HG03520 (cell line): ENCODE results near the gene DNM3.
"Not testable (repeated sequence)": the region's sequence is repeated elsewhere in the genome, so short reads cannot be mapped to it uniquely, and the experiment has no call there.

Source experiments
- ATAC-seq: cut with Tn5 transposase; IDR thresholded peaks from one replicate; pipeline ENCODE4 v1.9.1; 2021; ENCODE audit warnings: mild to moderate bottlenecking, moderate library complexity; ENCODE audit not compliant: unreplicated experiment

Gene DNM3

DNA sequence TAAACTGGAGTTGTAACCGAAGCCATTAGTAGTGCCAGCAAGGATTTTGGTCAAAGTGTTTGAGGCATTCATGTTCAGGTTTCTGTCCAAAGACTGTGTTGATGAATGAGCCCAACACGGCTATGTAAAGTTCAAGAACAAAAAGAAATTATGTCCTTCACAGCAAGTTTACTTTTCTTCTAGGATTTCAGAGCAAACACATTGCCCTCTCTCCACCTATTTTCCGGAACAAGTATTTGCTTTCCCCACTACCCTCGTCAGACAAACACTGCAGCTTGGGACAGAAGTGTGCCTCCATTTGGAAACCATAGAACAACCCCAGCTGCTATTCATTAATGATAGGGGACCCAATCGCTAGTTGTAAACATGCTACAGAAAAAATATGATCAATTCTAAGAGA, 427.8 kb downstream of the DNM3 start:
- no peak for ATAC-seq

DNA sequence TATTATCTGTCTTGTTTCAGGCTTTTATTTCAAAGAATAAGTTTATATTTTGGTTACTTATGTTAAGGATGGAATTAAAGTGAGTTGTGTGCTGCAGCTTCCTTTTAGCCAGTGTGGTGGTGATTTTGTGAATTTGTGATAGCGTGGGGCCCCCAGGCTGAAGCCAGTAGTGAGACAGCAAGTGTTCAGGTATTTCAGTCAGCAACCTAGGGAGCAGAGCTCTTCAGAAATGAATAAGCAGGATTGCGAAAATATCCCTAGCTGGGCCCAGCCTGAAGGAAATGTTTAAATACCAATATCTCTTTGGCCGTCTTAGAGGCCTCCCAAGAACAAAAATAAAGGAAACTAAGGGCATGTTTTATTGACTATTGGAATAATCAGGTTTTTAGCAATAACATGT, 428.3 kb downstream of the DNM3 start:
- ATAC-seq = no peak

DNA sequence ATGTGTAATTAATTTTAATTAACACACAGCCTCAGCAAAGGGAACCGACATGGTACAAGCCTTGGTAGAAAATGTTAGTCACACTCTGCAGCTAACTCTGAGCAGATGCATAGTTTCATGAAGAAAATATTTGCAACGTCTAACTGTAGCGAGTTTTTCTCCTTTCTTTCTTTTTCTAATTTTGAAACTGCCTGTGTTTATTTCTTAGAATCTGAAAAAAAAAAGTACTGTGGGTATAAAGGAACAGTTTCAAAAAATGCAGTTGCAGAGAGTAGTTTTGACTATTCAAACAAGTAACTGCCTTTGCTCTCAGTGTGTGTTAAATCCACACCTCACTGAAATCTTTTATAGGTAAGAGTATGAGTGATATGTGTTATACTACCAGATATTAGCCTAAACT, 429.3 kb downstream of the DNM3 start:
- no peak for ATAC-seq

DNA sequence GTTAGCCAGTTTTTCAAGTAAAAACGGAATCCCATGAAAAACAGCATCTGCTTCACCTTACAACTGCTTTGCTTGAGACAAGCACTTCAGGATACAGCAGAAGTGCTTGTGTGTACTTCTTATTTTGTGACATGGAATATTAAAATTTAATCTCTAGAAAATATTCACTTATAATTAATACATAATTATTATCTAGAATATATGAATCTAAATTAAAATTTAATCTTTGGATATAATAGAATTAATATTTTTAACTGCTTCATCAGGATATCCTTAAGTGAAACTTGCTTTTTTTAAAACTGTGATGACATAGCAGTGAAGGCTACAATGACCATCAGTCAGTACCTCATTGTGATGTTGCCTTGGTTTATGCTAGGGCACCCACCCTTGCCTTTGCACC, 430.8 kb downstream of the DNM3 start:
- no peak for ATAC-seq

DNA sequence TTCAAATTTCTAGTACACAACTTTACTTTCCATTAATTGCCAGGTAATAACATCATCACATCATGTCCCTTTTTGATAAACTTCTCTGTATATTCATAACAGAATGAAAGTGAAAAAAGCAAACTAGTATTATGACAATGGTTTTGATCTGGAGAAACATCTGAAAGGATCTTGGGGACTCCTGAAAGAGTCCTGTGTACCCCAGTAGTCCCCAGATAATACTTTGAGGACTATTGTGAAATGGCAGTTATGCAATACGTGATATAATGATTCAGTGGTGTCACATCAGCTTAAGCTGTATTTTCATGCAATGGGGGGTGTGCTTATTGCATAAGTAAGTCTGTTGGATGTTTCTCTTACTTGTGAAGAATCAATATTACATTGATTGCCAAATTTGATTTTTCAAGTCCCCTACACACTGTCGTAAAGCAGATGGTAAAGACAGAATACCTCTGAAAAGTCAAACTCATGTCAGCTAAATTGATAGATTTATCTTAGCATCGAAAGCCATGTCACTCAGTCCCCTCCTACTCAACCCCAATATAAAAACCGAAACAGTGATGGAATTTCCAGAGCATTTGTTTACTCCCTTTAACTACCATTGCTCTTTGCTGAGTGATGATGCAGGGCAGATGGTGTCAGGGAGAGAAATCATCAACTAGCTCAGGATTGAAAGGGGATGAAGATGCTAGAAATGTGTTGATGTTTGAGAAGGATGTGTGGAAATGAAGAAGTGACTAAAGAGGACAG, 432.5 kb downstream of the DNM3 start:
- no peak for ATAC-seq

DNA sequence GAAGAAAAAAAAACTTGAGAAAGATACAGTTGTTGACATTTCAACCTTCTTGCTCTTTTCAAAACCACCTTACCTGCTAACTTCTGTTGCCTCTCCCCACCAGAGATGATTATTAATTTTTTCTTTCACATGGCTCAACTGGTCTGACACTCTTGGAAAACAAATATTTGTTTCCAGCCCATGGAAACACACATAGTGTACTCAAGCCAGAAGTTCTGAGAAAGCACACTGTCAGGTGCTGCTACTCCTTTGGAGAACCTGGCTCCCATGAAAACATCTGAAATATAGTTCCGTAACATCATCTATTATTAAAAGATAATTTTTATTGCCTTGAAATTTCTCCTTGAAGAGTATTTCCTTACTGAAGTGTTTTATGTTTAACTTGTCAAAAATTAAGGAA, 434.2 kb downstream of the DNM3 start:
- no peak for ATAC-seq

DNA sequence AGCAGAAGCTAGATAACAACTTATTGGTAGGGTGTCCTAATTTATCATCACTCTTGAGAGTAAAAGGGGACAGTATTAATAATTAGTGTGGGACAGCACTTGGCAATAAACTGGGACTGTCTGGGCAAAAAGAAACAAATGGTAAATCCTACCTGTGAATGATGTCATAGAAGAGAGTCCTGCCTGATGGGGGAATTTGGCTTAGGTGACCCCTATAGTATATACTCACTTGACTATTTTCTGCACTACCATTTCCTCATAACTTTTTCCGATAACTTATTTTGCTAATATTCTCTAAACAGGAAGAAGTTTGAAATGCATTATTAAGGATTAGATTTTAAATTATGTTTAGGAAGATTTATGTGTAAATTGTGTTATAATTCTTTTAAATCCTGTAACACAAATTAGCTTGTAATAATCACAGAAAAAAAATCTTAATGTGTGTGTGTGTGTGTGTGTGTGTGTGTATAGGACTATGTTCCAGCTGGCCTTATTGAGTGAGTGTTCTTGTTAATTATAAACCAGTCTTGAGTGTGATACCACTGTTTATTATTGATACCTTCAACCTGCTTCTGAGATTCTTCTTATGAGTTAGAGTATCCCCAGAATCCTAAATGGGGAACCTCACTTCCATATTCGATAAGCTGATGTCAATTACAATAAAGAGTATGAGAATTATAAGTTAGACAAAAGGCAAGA, 435.0 kb downstream of the DNM3 start:
- no peak for ATAC-seq

DNA sequence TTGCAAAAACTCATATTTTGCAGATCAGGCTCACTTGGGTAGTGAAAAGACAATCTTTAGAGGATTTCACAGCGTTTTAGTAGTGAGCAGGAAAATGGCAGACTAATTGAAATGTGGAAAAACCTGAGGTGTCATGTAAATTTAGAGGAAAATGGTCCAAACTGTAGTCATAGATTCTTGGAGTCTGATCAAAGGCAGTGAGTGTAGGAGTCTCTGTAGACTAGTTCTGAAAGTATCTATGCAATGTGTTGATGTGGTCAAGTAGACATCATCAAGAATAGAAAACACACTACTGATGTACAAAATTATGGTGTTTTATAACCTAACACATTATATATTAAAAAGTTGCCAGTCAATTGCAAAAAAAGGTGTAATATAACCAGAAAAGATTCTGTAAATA, 436.0 kb downstream of the DNM3 start:
- no peak for ATAC-seq

DNA sequence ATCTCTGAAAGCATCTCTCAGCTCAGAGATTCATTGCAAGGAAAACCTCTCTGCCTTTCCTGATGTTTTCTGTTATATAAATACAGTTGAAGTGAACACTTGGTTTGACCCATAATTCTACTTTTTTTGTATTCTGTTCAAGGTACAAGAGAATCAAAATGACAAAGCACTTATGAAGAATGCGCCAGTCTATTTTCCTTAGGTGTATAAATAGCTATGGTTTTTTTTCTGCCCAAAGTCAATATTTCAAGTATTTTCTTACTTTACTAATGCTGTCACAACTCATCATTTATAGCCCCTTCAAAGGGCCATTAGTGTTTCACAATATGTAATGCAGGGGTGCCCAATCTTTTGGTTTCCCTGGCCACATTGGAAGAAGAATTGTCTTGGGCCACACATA, 436.7 kb downstream of the DNM3 start:
- ATAC-seq = no peak

DNA sequence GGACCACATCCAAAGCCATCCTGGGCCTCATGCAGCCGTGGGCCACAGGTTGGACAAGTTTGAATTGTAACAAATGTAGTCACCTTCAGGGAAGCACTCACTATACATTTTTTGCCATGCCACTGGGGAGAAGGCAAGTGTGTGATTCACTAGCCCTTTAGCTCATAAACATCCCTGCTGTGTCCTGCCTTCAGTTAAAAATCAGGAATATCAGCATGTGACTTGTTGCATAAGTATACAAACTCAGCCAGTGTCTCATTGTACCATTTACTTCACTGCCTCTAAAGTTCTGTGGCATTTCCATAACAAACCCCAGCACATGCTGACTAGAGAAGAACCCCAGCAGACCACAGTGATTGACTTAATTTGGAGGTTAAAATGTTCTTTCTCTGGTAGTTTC, 437.2 kb downstream of the DNM3 start:
- ATAC-seq = no peak

DNA sequence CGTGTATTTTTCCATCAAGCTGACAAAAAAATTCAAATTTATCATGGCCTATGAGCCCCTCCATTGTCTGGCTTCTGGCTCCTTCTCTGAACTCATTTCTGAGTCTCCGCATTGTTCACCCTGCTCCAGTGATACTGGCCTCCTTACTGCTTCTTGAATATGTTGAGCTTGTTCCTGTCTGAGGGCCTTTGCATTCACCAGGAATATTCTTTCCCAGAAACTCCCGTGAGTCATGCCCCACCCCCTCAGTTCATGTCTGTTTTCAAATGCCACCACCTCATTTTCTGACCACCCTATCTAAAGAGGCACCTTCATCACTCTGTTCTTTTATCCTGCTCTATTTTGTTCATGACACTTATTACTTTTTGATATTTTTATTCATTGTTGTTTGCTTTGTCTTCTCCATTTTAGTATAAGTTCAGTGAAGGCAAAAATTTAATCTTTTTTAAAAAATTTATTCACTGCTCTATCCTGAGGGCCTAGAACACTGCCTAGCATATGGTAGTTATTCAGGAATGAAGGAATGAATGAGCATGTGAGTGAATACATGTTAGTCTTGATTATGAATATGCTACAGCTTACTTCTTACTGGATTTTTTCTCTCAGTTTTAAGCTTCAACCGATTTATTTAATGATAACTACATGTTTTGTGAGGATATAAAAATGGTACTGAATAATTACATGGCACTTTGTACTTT, 438.8 kb downstream of the DNM3 start:
- no peak for ATAC-seq

DNA sequence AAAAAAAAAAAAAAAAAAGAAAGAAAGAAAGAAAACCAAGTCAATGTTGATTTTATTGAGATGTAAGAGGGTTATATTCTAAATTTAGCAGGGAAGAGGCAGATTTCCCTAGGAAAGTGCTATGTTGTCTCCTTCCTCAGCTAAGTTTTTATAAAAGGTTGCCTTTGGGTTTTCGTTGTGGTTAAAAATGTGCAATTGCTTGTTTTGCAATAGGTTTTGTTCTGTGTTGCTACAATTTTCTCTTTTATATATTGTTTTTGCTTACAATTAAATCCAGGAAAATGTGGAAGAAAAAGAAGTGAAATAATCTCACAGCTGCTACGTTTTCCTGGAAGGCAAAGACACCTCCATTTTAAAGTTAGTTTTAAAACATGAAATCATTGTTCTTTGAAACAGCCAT, 442.5 kb downstream of the DNM3 start:
- ATAC-seq = no peak

DNA sequence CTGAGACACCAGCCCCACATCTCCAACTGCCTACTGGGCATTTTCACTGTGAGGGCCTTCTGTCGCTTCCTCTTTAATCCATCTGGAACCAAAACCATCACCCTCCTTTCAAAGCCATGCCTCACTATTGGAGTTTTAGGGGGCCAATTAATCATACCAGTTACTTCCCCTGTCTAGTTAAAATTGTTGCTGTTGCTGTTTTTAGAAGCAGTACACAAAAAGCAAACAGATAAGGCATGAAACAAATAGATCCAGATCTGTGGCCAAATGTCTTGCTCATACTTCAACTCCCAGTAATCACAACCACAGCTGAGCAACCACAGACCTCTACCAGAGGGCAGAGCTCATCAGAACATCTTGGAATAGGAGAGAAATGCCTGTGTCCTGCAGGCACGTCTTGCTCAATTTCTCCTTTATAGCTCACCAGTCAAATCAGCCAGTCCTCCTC, 445.4 kb downstream of the DNM3 start:
- no peak for ATAC-seq

DNA sequence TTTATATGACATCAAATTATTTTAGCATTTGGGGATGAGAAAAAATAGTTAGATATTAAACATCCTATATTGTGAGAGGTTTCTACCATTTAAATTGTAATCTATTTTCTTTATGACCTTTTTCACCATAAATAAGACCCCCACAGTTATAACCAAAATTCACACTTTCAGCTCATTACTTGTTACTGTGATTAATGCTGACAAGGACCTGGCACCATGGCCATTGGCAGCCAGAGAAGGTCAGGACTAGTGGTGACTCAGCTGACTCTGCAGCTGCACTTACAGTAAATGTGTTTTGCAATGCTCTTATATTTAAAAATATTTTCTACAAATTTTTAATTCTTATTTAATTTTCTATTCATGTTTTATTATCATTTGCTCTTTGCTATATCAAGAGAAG, 445.9 kb downstream of the DNM3 start:
- ATAC-seq = no peak

DNA sequence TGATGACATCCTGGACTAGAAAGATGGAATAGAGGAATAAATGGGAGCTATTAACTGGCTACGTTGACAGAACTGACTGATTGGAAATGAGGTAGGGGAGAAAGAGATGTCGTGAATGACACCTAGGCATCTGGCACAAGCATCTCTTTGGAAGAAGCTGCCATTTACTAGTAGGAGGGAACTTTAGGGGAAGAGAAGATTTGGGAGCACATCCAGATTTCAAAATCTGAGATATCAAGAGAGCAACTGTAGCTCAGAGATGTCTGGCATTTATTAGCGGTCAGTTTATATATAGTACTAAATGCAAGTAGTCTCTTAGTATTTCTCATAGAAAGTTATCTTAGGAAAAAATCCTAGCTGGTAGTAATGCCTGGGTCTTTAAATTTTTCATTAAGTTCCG, 447.3 kb downstream of the DNM3 start:
- no peak for ATAC-seq

DNA sequence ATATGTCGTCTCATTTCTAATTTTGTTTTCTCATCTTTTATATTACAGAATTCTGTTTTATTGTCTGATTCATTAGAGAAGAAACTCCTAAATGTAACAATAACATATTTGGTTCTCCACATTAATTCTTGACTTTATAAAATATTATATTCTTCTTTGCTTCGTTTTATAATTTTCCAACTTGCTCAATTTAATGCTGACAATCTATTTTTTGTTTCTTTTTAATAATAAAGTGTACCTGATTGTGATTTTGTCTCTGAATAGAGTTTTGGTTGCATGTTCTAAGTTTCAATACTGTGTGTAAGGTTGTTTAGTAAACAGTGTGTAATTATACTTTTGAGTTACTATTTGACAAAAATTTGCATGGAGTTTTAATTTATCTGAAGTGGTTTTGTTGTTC, 448.1 kb downstream of the DNM3 start:
- no peak for ATAC-seq

DNA sequence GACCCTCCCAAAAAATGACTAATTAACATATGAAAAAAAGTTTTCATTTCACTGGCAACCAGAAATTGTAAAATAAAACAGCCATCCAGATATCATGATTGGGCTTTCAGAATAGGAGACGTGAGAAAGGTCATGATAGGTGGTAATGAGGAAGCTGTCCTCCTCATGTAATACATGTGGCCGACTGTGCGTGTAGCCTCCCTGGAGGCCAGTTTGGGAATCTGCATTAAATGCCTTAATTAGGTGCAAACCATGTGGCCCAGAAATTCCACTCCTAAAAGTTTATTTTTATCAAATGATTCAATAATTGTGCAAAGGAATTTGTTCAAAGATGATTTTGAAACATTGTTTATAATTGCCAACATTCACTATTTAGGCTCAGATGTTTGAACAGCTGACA, 451.5 kb downstream of the DNM3 start:
- ATAC-seq = no peak

DNA sequence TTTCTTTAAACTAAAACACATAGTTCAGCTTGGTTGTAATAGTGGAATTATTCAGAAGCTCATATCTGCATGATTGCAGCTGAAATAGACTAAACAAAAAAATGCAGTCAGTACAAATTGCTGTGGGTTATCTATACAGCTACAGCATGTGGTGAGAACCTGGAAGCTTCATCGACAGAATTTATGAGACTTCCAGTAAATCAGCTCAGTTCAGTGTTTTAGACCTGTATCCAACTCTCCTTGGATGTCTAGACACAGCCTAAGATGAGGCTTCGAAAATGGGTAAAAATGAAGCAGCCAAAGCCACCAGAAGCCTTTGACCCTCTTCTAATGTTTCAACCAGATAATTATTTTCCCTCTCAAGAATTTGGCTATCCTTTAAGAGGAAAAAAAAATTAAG, 452.1 kb downstream of the DNM3 start:
- ATAC-seq = no peak

DNA sequence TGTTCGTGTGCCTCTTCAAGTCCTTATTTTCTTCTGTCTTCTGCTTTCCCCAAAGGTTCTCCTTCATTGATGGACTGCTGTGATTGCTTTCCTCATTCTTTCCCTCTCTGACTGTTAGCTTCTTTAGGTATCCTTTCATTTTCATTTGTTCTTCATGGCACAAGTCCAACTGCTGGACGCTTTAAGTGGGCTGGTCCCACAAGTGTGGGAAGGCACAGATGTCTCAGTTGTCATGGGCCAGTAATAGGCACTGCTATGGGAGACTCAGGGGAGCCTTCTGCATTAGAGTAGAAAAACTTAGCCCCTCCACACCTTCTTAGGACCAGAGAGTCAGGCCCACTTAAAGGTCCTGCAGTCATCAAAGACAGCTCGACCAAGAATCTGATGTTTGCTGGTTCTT, 456.8 kb downstream of the DNM3 start:
- no peak for ATAC-seq

DNA sequence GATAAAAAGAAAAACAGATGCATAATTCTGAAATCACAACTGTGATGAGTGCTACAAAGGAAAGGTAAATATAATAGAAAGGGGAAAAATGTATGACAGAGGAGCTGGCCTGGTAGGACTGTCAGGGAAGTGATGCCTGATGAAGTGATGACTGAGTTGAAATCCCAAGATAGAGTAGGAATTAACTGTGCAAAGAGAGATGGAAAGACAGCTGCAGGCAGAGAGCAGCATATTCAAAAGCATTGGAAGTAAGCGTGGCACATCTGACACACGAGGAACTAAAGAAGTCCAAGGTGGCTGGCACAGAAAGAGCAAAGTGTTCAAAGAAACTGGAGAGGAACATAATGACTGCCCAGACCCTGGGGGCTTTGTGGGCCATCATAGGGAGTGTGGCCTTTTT, 457.6 kb downstream of the DNM3 start:
- no peak for ATAC-seq

DNA sequence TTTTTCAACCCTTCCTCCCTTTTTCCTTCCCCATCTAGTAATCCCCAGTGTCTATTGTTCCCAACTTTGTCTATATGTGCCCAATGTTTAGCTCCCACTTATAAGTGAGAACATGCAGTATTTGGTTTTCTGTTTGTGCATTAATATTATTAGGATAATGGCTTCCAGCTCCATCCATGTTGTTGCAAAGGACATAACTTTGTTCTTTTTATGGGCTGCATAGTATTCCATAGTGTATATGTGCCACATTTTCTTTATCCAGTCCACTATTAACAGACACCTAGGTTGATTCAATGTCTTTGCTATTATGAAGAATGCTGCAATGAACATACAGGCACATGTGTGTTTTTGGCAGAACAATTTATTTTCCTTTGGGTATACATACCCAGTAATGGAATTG, 458.2 kb downstream of the DNM3 start:
- ATAC-seq = no peak

DNA sequence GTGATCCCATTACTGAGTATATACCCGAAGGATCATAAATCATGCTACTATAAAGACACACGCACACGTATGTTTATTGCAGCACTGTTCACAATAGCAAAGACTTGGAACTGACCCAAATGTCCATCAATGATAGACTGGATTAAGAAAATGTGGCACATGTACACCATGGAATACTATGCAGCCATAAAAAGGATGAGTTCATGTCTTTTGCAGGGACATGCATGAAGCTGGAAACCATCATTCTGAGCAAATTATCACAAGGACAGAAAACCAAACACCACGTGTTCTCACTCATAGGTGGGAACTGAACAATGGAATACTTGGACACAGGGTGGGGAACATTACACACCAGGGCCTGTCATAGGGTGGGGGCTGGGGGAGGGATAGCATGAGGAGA, 466.2 kb downstream of the DNM3 start:
- not testable (repeated sequence) for ATAC-seq
